HCT116 (cell line): Measurements from ENCODE around the gene TMEM212.

ENCODE experiments used
- CBX3 ChIP-seq: IDR thresholded peaks from 2 replicates; pipeline ENCODE4 v1.6.1; 2012; ENCODE audit warnings: low read depth
- EZH2 ChIP-seq: fragments of 200-600 bp; sonication (generic); IDR thresholded peaks from 2 replicates; pipeline ENCODE4 v1.6.1; 2017; ENCODE audit warnings: antibody characterized with exemption, mixed run types
- JUND ChIP-seq: IDR thresholded peaks from 2 replicates; pipeline ENCODE4 v1.6.1; 2012
- POLR2A ChIP-seq: IDR thresholded peaks from 2 replicates; pipeline ENCODE4 v1.7.0; 2011; ENCODE audit warnings: borderline replicate concordance; ENCODE audit not compliant: insufficient read depth, insufficient read length; ENCODE audit errors: extremely low read depth
- POLR2AphosphoS5 ChIP-seq: IDR thresholded peaks from 2 replicates; pipeline ENCODE4 v1.6.1; 2011; ENCODE audit warnings: mild to moderate bottlenecking, low read depth, low read length, moderate library complexity
- RAD21 ChIP-seq: IDR thresholded peaks from 2 replicates; pipeline ENCODE4 v1.6.1; 2012; ENCODE audit warnings: low read depth, mild to moderate bottlenecking
- SIN3A ChIP-seq: IDR thresholded peaks from 2 replicates; pipeline ENCODE4 v1.6.1; 2012; ENCODE audit warnings: low read depth
- SP1 ChIP-seq: IDR thresholded peaks from 2 replicates; pipeline ENCODE4 v1.6.1; 2012; ENCODE audit warnings: low read depth
- TCF7L2 ChIP-seq: IDR thresholded peaks from 2 replicates; pipeline ENCODE4 v1.7.0; 2011; ENCODE audit warnings: borderline replicate concordance, inconsistent platforms; ENCODE audit not compliant: insufficient read depth, insufficient read length; ENCODE audit errors: extremely low read depth
- YY1 ChIP-seq: IDR thresholded peaks from 2 replicates; pipeline ENCODE4 v1.6.1; 2011; ENCODE audit warnings: low read length, low read depth, moderate library complexity, mild to moderate bottlenecking; ENCODE audit not compliant: insufficient replicate concordance; ENCODE audit errors: extremely low read depth
- ZFX ChIP-seq: fragments of 450-650 bp; IDR thresholded peaks from 2 replicates; pipeline ENCODE4 v1.6.1; 2017
- ZNF274 ChIP-seq: fragments of 200-500 bp; sonication (Bioruptor generic); IDR thresholded peaks from 2 replicates; pipeline ENCODE4 v1.6.1; 2014; ENCODE audit warnings: mild to moderate bottlenecking, low read depth, low read length, inconsistent platforms
- TF ChIP-seq, protein P1 (sequence below): IDR thresholded peaks from 2 replicates; pipeline ENCODE4 v1.6.1; 2012; ENCODE audit warnings: low read depth
- TF ChIP-seq, protein P2 (sequence below), 3 experiments: fragments of 200-600 bp in 1 of 3; sonication (generic) in 1 of 3; IDR thresholded peaks in 2 of 3; conservative IDR thresholded peaks in 1 of 3; 2 replicates each; pipeline ENCODE4 v1.5.1; 2012 to 2017; ENCODE audit warnings: low read depth in 2 of 3, low read length in 2 of 3, antibody characterized with exemption in 1 of 3, borderline replicate concordance in 1 of 3, control low read depth in 1 of 3, mild to moderate bottlenecking in 1 of 3, mixed read lengths in 1 of 3, mixed run types in 1 of 3, moderate library complexity in 1 of 3; ENCODE audit not compliant: insufficient read depth in 1 of 3

DNA sequence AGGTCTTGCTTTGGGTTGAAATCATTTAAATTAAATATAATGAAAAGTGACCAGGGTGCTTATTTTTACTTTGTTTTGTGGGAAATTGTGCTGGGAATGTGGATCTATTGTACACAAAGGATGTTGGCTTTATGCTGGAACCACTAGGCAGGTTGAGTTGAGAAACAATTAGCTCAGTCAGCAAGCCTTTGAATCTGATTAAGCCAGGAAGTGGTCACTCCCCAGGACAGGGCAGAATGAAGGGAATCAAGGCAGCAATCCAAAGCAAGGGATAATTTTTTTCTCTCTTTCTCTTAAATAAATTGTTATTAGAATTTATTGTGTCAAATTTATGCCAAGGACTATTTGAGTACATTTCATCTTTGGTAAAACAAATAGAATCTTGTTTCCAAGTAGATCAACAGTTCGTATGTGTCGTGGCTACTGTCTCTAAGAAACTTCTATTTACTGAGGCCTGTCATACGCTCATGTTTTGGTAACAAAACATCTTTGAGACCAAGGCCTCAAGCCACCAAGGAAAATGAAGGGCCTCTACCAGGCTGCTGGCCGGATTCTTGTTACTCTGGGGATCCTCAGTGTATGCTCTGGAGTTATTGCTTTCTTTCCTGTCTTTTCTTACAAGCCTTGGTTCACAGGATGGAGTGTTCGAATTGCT is at the start of gene TMEM212:
- no peak for TF ChIP-seq POLR2AphosphoS5
- TF ChIP-seq, protein P1, sequence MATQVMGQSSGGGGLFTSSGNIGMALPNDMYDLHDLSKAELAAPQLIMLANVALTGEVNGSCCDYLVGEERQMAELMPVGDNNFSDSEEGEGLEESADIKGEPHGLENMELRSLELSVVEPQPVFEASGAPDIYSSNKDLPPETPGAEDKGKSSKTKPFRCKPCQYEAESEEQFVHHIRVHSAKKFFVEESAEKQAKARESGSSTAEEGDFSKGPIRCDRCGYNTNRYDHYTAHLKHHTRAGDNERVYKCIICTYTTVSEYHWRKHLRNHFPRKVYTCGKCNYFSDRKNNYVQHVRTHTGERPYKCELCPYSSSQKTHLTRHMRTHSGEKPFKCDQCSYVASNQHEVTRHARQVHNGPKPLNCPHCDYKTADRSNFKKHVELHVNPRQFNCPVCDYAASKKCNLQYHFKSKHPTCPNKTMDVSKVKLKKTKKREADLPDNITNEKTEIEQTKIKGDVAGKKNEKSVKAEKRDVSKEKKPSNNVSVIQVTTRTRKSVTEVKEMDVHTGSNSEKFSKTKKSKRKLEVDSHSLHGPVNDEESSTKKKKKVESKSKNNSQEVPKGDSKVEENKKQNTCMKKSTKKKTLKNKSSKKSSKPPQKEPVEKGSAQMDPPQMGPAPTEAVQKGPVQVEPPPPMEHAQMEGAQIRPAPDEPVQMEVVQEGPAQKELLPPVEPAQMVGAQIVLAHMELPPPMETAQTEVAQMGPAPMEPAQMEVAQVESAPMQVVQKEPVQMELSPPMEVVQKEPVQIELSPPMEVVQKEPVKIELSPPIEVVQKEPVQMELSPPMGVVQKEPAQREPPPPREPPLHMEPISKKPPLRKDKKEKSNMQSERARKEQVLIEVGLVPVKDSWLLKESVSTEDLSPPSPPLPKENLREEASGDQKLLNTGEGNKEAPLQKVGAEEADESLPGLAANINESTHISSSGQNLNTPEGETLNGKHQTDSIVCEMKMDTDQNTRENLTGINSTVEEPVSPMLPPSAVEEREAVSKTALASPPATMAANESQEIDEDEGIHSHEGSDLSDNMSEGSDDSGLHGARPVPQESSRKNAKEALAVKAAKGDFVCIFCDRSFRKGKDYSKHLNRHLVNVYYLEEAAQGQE = no peak
- TF ChIP-seq SIN3A = no peak
- TF ChIP-seq, protein P2, sequence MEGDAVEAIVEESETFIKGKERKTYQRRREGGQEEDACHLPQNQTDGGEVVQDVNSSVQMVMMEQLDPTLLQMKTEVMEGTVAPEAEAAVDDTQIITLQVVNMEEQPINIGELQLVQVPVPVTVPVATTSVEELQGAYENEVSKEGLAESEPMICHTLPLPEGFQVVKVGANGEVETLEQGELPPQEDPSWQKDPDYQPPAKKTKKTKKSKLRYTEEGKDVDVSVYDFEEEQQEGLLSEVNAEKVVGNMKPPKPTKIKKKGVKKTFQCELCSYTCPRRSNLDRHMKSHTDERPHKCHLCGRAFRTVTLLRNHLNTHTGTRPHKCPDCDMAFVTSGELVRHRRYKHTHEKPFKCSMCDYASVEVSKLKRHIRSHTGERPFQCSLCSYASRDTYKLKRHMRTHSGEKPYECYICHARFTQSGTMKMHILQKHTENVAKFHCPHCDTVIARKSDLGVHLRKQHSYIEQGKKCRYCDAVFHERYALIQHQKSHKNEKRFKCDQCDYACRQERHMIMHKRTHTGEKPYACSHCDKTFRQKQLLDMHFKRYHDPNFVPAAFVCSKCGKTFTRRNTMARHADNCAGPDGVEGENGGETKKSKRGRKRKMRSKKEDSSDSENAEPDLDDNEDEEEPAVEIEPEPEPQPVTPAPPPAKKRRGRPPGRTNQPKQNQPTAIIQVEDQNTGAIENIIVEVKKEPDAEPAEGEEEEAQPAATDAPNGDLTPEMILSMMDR (IDR thresholded peaks at IDR 0.05 in 2 of 3, conservative IDR thresholded peaks at IDR 0.05 in 1 of 3; ENCODE audit: borderline replicate concordance in 1 of 3, insufficient read depth in 1 of 3, low read depth in 2 of 3, low read length in 2 of 3) = no peak
- no peak for TF ChIP-seq POLR2A
- TF ChIP-seq EZH2 = no peak
- no peak for TF ChIP-seq YY1
- TF ChIP-seq RAD21 = no peak
- TF ChIP-seq JUND = no peak
- TF ChIP-seq ZFX = no peak
- TF ChIP-seq SP1 = no peak
- TF ChIP-seq TCF7L2 = no peak
- no peak for TF ChIP-seq CBX3
- TF ChIP-seq ZNF274 = no peak
